NT2/D1 (cell line): ENCODE results near the gene NUMB.

ENCODE experiments used
- DNase-seq: peaks from one replicate; pipeline ENCODE4 v3.0.0-alpha.2; 2011; ENCODE audit warnings: low read depth, low spot score
- H3K27me3 ChIP-seq: 2 replicates; pipeline ENCODE4 v1.6.0; 2011; ENCODE audit warnings: mild to moderate bottlenecking; ENCODE audit not compliant: insufficient read length, insufficient read depth
- H3K36me3 ChIP-seq: 2 replicates; pipeline ENCODE4 v1.6.1; 2011; ENCODE audit warnings: mild to moderate bottlenecking, low read length, mixed read lengths; ENCODE audit not compliant: insufficient read depth, insufficient read length
- H3K4me1 ChIP-seq: 2 replicates; pipeline ENCODE4 v1.5.1; 2011; ENCODE audit not compliant: insufficient read depth, insufficient read length
- H3K4me3 ChIP-seq: 2 replicates; pipeline ENCODE4 v1.5.1; 2011; ENCODE audit warnings: low read depth; ENCODE audit not compliant: insufficient read length
- H3K9ac ChIP-seq: 2 replicates; pipeline ENCODE4 v1.6.0; 2011; ENCODE audit warnings: low read depth; ENCODE audit not compliant: insufficient read length
- H3K9me3 ChIP-seq: 2 replicates; pipeline ENCODE4 v1.5.1; 2011; ENCODE audit warnings: mild to moderate bottlenecking, low read length; ENCODE audit not compliant: insufficient read depth
- SUZ12 ChIP-seq: IDR thresholded peaks from 2 replicates; pipeline ENCODE4 v1.6.1; 2011; ENCODE audit not compliant: insufficient read length, insufficient read depth; ENCODE audit errors: extremely low read depth
- YY1 ChIP-seq: IDR thresholded peaks from 2 replicates; pipeline ENCODE4 v1.6.1; 2011; ENCODE audit not compliant: insufficient read length, insufficient read depth
- ZNF274 ChIP-seq: IDR thresholded peaks from 2 replicates; pipeline ENCODE4 v1.6.1; 2011; ENCODE audit warnings: mild to moderate bottlenecking, low read depth, low read length

Gene NUMB

GRCh38 chr14:73458183-73458976 lies at the start of gene NUMB:
Gene NUMB, minus strand, starts transcription at chr14:73458546. Its CDS starts 102,795 bp downstream, at chr14:73355751.
- Histone ChIP-seq H3K4me1 (no peaks in the 10 kb centered on the region), H3K27me3 (no peaks in the 10 kb centered on the region), H3K9me3 (no peaks in the 10 kb centered on the region), H3K4me3 (peak within 1 kb of the TSS; percentile 75), H3K36me3 (no peaks in the 10 kb centered on the region), H3K9ac (peak within 1 kb of the TSS; percentile 87)
- peak; percentile 97 for DNase-seq
- TF ChIP-seq ZNF274 (no peak), SUZ12 (no peak), YY1 (no peak)

GRCh38 chr14:73503648-73504047 lies 45.3 kb upstream of the NUMB start:
- no peaks in the 10 kb centered on the region for H3K9me3 ChIP-seq
- TF ChIP-seq ZNF274: no peak
- TF ChIP-seq YY1: no peak
- TF ChIP-seq SUZ12: no peak
- no peak for DNase-seq

DNA sequence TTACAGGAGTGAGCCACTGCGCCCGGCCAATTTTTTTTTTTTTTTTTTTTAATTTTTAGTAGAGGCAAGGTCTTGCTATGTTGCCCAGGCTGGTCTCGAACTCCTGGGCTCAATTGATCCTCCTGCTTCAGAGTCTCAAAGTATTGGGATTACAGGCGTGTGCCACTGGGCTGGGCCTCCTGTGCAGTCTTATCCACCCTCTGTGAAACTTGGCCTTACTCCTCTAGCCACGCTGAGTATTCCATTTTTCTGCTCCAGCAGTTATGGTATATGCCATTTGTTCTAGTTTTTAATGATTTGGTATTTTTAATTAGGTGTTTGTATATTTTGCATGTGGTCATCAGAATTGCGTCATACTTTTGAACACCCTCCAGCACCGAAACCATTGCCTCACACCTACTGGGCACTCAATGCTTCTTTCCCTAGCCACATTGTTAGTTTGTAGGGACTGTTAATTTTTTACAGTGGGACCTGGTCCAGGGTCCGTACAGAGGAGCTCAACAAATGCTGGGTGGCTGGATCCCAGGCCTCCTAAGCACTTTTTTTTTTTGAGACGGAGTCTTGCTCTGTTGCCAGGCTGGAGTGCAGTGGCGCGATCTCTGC lies 43.8 kb upstream of the NUMB start:
- Histone ChIP-seq H3K4me1 (no peaks in the 10 kb centered on the region), H3K9ac (no peak overlapping the region), H3K9me3 (no peaks in the 10 kb centered on the region), H3K36me3 (peaks cover 14% of the 10 kb centered on the region), H3K27me3 (no peaks in the 10 kb centered on the region), H3K4me3 (no peak overlapping the region)
- TF ChIP-seq ZNF274: no peak
- TF ChIP-seq SUZ12: no peak
- no peak for TF ChIP-seq YY1
- DNase-seq: no peak

More at GRCh38 chr14:73503648-73504047, 45.3 kb upstream of the NUMB start:
- Histone ChIP-seq H3K27me3 (no peaks in the 10 kb centered on the region), H3K36me3 (peaks cover 5% of the 10 kb centered on the region), H3K9ac (no peak overlapping the region), H3K4me3 (no peak overlapping the region), H3K4me1 (no peaks in the 10 kb centered on the region)

DNA sequence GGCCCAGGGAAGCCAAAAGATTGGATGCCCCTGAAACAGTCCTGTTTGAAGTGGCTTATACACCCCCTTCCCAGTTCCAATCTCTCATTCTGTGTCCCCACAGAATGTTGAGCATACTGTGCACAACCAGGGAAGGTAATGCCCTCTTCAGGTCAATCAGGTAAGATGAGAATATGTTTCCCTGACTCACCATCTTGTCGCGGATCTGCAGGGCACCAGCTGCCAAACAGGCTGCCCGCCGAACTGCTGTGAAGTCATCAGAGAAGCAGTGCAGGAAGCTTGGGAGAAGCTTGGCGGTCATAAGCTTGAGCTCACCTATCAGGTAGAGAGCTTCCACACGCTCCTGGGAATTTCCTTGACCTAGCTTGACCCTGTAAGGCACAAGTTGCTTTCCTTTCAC lies 42.0 kb upstream of the NUMB start:
- TF ChIP-seq ZNF274 (no peak), SUZ12 (no peak), YY1 (no peak)
- Histone ChIP-seq H3K9ac (no peak overlapping the region), H3K4me1 (no peaks in the 10 kb centered on the region), H3K36me3 (peaks cover 16% of the 10 kb centered on the region), H3K9me3 (no peaks in the 10 kb centered on the region), H3K27me3 (no peaks in the 10 kb centered on the region), H3K4me3 (no peak overlapping the region)
- DNase-seq: no peak

DNA sequence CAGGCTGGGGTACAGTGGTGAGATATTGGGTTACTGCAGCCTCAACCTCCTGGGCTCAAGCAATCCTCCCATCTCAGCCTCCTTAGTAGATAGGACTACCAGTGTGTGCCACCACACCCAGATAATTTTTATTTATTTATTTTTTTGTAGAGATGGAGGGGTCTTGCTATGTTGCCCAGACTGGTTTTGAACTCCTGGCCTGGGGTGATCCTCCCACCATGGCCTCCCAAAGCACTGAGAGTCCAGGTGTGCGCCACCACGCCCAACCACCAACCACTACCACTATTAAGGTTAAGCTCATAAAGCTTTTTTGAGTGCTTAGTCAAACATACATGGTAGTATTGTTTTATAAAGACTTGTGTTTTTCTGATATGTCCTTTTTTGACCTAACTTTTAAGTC lies 36.2 kb upstream of the NUMB start:
- no peaks in the 10 kb centered on the region for H3K9me3 ChIP-seq
- no peak overlapping the region for H3K4me3 ChIP-seq
- TF ChIP-seq SUZ12 (no peak), ZNF274 (no peak), YY1 (no peak)
- no peak overlapping the region for H3K9ac ChIP-seq
- no peaks in the 10 kb centered on the region for H3K4me1 ChIP-seq
- H3K36me3 ChIP-seq: peaks cover 36% of the 10 kb centered on the region
- H3K27me3 ChIP-seq: no peaks in the 10 kb centered on the region
- no peak for DNase-seq

- H3K36me3 ChIP-seq: peaks cover 25% of the 10 kb centered on the region
- H3K27me3 ChIP-seq: no peaks in the 10 kb centered on the region
- no peak overlapping the region for H3K9ac ChIP-seq
- no peaks in the 10 kb centered on the region for H3K4me1 ChIP-seq
- DNase-seq: no peak
- TF ChIP-seq YY1: no peak
- no peak for TF ChIP-seq ZNF274
- no peak for TF ChIP-seq SUZ12
- no peaks in the 10 kb centered on the region for H3K9me3 ChIP-seq
- peak overlapping the region; percentile 75 for H3K4me3 ChIP-seq
Measured at GRCh38 chr14:73492670-73493069, 34.3 kb upstream of the NUMB start.

DNA sequence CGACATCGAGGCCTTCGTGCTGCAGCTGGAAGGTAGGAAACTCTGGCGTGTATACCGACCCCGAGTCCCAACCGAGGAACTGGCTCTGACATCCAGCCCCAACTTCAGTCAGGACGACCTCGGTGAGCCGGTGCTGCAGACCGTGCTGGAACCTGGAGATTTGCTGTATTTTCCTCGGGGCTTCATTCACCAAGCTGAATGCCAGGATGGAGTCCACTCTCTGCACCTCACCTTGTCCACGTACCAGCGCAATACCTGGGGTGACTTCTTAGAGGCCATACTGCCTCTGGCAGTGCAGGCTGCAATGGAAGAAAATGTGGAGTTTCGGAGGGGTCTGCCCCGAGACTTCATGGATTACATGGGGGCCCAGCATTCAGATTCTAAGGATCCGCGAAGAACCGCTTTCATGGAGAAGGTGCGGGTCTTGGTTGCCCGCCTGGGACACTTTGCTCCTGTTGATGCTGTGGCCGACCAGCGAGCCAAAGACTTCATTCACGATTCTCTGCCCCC lies 33.8 kb upstream of the NUMB start:
- no peaks in the 10 kb centered on the region for H3K27me3 ChIP-seq
- no peaks in the 10 kb centered on the region for H3K4me1 ChIP-seq
- H3K36me3 ChIP-seq: peaks cover 25% of the 10 kb centered on the region
- no peaks in the 10 kb centered on the region for H3K9me3 ChIP-seq
- TF ChIP-seq YY1: no peak
- no peak for TF ChIP-seq ZNF274
- no peak for TF ChIP-seq SUZ12
- DNase-seq: no peak
- peak overlapping the region; percentile 96 for H3K9ac ChIP-seq
- peak overlapping the region; percentile 75 for H3K4me3 ChIP-seq
